ENCODE results near the gene ASPRV1.
"Not testable (repeated sequence)": the region's sequence is repeated elsewhere in the genome, so short reads cannot be mapped to it uniquely, and the experiment has no call there.

ASPRV1 gene

DNA sequence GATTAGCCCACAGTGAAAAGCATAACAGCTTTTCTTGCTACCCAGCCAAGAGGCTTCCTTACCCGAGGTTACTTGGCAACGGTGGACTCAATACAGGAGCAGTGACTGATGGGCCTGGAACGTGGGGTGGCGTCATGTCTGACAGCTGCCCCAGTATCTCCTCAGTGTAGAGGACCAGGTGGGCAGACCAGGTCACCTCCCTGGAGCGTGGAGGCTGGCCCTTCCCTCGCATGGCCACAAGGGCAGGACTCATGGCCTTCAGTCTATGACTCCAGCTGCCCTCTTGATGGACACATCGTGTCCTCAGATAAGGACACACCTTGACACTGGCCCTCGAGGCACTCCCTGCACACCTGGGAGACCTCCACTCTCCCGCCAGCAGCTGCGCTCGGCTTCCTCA lies 6.4 kb downstream of the ASPRV1 start:
- Histone ChIP-seq H3K4me1 (ENCODE audit: insufficient read depth, low read length) (no peaks in the 10 kb centered on the region), H3K9me3 (ENCODE audit: insufficient read depth, low read depth, low read length) (no peaks in the 10 kb centered on the region), H3K4me3 (ENCODE audit: low read length) (no peak overlapping the region), H3K9ac (ENCODE audit: low read depth, low read length) (no peak overlapping the region), H3K27ac (ENCODE audit: low read length) (no peak overlapping the region), H3K27me3 (ENCODE audit: insufficient read depth, low read length) (no peaks in the 10 kb centered on the region; the same call in 1 of the 2 replicates), H3K36me3 (ENCODE audit: insufficient read depth, low read depth, low read length) (no peaks in the 10 kb centered on the region)

- H3K27ac ChIP-seq (ENCODE audit: low read length): no peak overlapping the region
- no peaks in the 10 kb centered on the region for H3K36me3 ChIP-seq (ENCODE audit: insufficient read depth, low read depth, low read length)
- no peaks in the 10 kb centered on the region for H3K9me3 ChIP-seq (ENCODE audit: insufficient read depth, low read depth, low read length)
- no peaks in the 10 kb centered on the region; the same call in 1 of the 2 replicates for H3K27me3 ChIP-seq (ENCODE audit: insufficient read depth, low read length)
- H3K4me3 ChIP-seq (ENCODE audit: low read length): no peak overlapping the region
- H3K4me1 ChIP-seq (ENCODE audit: insufficient read depth, low read length): no peaks in the 10 kb centered on the region
- H3K9ac ChIP-seq (ENCODE audit: low read depth, low read length): no peak overlapping the region
Observed at GRCh38 chr2:69954084-69954483, 7.3 kb downstream of the ASPRV1 start.

GRCh38 chr2:69952336-69953115 lies 8.9 kb downstream of the ASPRV1 start:
- Histone ChIP-seq H3K4me3 (ENCODE audit: low read length) (no peak overlapping the region), H3K36me3 (ENCODE audit: insufficient read depth, low read depth, low read length) (no peaks in the 10 kb centered on the region), H3K9me3 (ENCODE audit: insufficient read depth, low read depth, low read length) (no peaks in the 10 kb centered on the region), H3K4me1 (ENCODE audit: insufficient read depth, low read length) (no peaks in the 10 kb centered on the region), H3K27ac (ENCODE audit: low read length) (no peak overlapping the region), H3K27me3 (ENCODE audit: insufficient read depth, low read length) (no peaks in the 10 kb centered on the region), H3K9ac (ENCODE audit: low read depth, low read length) (no peak overlapping the region)

GRCh38 chr2:69950671-69951070 lies 10.8 kb downstream of the ASPRV1 start:
- not testable (repeated sequence) for H3K36me3 ChIP-seq (ENCODE audit: insufficient read depth, low read depth, low read length); H3K27me3 ChIP-seq (ENCODE audit: insufficient read depth, low read length); H3K9ac ChIP-seq (ENCODE audit: low read depth, low read length); H3K4me1 ChIP-seq (ENCODE audit: insufficient read depth, low read length); H3K4me3 ChIP-seq (ENCODE audit: low read length); H3K9me3 ChIP-seq (ENCODE audit: insufficient read depth, low read depth, low read length); H3K27ac ChIP-seq (ENCODE audit: low read length)

DNA sequence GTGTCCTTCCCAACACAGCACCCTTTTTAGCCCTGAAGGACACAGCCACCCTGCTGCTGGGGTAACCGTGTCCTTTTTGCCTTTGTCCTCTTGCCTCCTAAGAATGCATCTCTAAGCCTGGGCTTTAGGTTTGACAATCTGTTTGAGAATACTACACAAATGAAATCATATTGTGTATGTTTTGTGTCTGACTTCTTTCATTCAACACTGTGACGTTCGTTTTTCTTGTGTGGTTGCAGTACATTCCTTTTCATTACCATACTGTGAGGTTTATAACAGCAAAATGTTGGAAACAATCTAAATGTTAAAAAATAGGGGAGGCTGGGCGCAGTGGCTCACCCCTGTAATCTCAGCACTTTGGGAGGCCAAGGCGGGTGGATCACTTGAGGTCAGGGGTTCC lies 11.2 kb downstream of the ASPRV1 start:
- H3K4me3 ChIP-seq (ENCODE audit: low read length): no peak overlapping the region
- no peaks in the 10 kb centered on the region for H3K27me3 ChIP-seq (ENCODE audit: insufficient read depth, low read length)
- no peaks in the 10 kb centered on the region for H3K36me3 ChIP-seq (ENCODE audit: insufficient read depth, low read depth, low read length)
- H3K9ac ChIP-seq (ENCODE audit: low read depth, low read length): no peak overlapping the region
- H3K27ac ChIP-seq (ENCODE audit: low read length): no peak overlapping the region
- H3K9me3 ChIP-seq (ENCODE audit: insufficient read depth, low read depth, low read length): no peaks in the 10 kb centered on the region
- no peaks in the 10 kb centered on the region for H3K4me1 ChIP-seq (ENCODE audit: insufficient read depth, low read length)

DNA sequence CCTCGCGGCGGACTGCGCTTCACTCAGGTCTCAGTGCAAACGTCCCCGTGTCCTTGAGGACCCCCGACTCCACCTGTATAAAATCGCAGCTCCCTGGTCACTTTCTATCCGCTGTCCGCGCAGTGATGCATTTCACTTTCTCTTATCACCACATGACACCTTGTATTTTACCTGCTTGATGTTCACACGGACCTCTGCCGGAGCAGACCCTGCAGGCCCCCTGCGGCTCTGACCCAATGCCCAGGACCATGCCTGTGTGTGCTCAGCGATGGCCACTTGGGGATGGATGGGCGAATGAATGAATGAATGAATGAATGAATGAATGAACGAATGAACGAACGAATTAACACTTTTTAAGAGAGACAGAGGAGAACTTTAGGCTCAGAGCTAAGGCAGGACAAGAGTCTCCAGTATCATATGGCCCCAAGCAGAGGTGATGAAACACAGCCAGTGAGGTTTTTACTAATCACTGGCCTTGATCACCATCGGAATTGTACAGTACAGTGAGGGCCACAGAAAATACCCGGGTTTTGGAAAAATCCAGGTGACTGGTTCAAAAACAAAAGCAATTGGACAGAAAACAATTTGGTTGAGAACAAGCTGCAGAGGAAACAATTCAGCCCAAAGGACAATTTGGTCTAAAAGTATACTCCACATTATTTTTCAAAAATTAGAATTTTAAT lies 12.3 kb downstream of the ASPRV1 start:
- no peak overlapping the region for H3K9ac ChIP-seq (ENCODE audit: low read depth, low read length)

GRCh38 chr2:69948032-69948962 lies 13.1 kb downstream of the ASPRV1 start:
- H3K4me1 ChIP-seq (ENCODE audit: insufficient read depth, low read length): no peaks in the 10 kb centered on the region
- H3K4me3 ChIP-seq (ENCODE audit: low read length): no peak overlapping the region
- H3K9ac ChIP-seq (ENCODE audit: low read depth, low read length): no peak overlapping the region
- no peak overlapping the region for H3K27ac ChIP-seq (ENCODE audit: low read length)
- no peaks in the 10 kb centered on the region for H3K9me3 ChIP-seq (ENCODE audit: insufficient read depth, low read depth, low read length)
- no peaks in the 10 kb centered on the region for H3K27me3 ChIP-seq (ENCODE audit: insufficient read depth, low read length)
- no peaks in the 10 kb centered on the region for H3K36me3 ChIP-seq (ENCODE audit: insufficient read depth, low read depth, low read length)

More for the DNA sequence above, 12.3 kb downstream of the ASPRV1 start:
- Histone ChIP-seq H3K27ac (ENCODE audit: low read length) (no peak overlapping the region), H3K27me3 (ENCODE audit: insufficient read depth, low read length) (no peaks in the 10 kb centered on the region), H3K4me3 (ENCODE audit: low read length) (no peak overlapping the region), H3K36me3 (ENCODE audit: insufficient read depth, low read depth, low read length) (no peaks in the 10 kb centered on the region), H3K4me1 (ENCODE audit: insufficient read depth, low read length) (no peaks in the 10 kb centered on the region), H3K9me3 (ENCODE audit: insufficient read depth, low read depth, low read length) (no peaks in the 10 kb centered on the region)

GRCh38 chr2:69947325-69947931 lies 14.0 kb downstream of the ASPRV1 start:
- Histone ChIP-seq H3K9ac (ENCODE audit: low read depth, low read length) (no peak overlapping the region), H3K27ac (ENCODE audit: low read length) (no peak overlapping the region), H3K4me1 (ENCODE audit: insufficient read depth, low read length) (0 out of 2 replicates have a peak, but pooled peaks cover 3% of the 10 kb centered on the region), H3K9me3 (ENCODE audit: insufficient read depth, low read depth, low read length) (no peaks in the 10 kb centered on the region), H3K4me3 (ENCODE audit: low read length) (no peak overlapping the region), H3K27me3 (ENCODE audit: insufficient read depth, low read length) (no peaks in the 10 kb centered on the region), H3K36me3 (ENCODE audit: insufficient read depth, low read depth, low read length) (no peaks in the 10 kb centered on the region)

GRCh38 chr2:69946351-69947324 lies 14.8 kb downstream of the ASPRV1 start:
- Histone ChIP-seq H3K4me3 (ENCODE audit: low read length) (no peak overlapping the region), H3K9me3 (ENCODE audit: insufficient read depth, low read depth, low read length) (no peaks in the 10 kb centered on the region), H3K27ac (ENCODE audit: low read length) (no peak overlapping the region), H3K9ac (ENCODE audit: low read depth, low read length) (no peak overlapping the region), H3K4me1 (ENCODE audit: insufficient read depth, low read length) (0 out of 2 replicates have a peak, but pooled peaks cover 3% of the 10 kb centered on the region), H3K36me3 (ENCODE audit: insufficient read depth, low read depth, low read length) (no peaks in the 10 kb centered on the region), H3K27me3 (ENCODE audit: insufficient read depth, low read length) (no peaks in the 10 kb centered on the region)

DNA sequence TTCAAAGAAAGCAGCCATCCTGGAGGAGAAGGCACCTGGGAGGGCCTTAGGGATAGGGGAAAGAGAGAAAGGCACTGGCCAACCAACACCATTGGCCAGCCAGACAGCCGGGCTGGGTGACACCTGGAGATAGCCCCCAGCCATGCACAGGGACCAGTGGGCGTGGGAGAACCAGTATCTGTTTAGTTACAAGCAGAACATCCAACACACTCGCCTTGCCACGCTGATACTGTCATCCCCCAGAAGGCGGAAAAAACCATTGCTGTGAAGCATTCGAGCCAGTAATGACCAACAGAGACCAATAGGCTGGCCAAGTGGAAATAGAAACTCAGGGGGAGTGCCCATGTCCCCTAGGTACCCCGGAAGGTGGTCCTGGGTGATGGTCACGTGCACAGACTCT lies 15.5 kb downstream of the ASPRV1 start:
- Histone ChIP-seq H3K27me3 (ENCODE audit: insufficient read depth, low read length) (no peaks in the 10 kb centered on the region), H3K9ac (ENCODE audit: low read depth, low read length) (no peak overlapping the region), H3K4me3 (ENCODE audit: low read length) (no peak overlapping the region), H3K27ac (ENCODE audit: low read length) (no peak overlapping the region), H3K9me3 (ENCODE audit: insufficient read depth, low read depth, low read length) (no peaks in the 10 kb centered on the region), H3K36me3 (ENCODE audit: insufficient read depth, low read depth, low read length) (no peaks in the 10 kb centered on the region), H3K4me1 (ENCODE audit: insufficient read depth, low read length) (peaks cover 3% of the 10 kb centered on the region; the same call in 1 of the 2 replicates)
